Tibial nerve (tissue), 4 donors: Measurements from ENCODE around the gene PRKCE. TPM values are rescaled to one million over a fixed set of nuclear protein-coding genes. Genes with fewer than 3 reads are reported as not detected.

ENCODE experiments used
- DNase-seq, 2 donors: peaks; one replicate each; pipeline ENCODE4 v3.0.0-alpha.2; 2019; ENCODE audit warnings: low spot score in 2 of 2
- H3K27ac ChIP-seq, 4 donors: fragments of 200-600 bp; sonication (generic) in 3 of 4; one replicate each; pipeline ENCODE4 v1.5.1; 2017 to 2019; ENCODE audit warnings: mild to moderate bottlenecking in 1 of 4
- H3K27me3 ChIP-seq, 2 donors: fragments of 200-600 bp; sonication (generic) in 1 of 2; one replicate each; pipeline versions ENCODE4 v1.5.1 to v1.6.0; 2017 to 2019
- H3K36me3 ChIP-seq, 3 donors: fragments of 200-600 bp; sonication (generic); one replicate each; pipeline ENCODE4 v1.5.1; 2018 to 2019
- H3K4me1 ChIP-seq, 4 donors: fragments of 200-600 bp; sonication (generic) in 3 of 4; one replicate each; pipeline ENCODE4 v1.5.1; 2017 to 2019
- H3K4me3 ChIP-seq, 4 donors: fragments of 200-600 bp; sonication (generic) in 3 of 4; one replicate each; pipeline ENCODE4 v1.5.1; 2017 to 2019; ENCODE audit warnings: mild to moderate bottlenecking in 1 of 4, moderate library complexity in 1 of 4
- H3K9me3 ChIP-seq, 4 donors: fragments of 200-600 bp; sonication (generic) in 3 of 4; one replicate each; pipeline ENCODE4 v1.5.1; 2017 to 2019
- CTCF ChIP-seq, 5 experiments: fragments of 200-600 bp in 3 of 5; fragments of 450-650 bp in 2 of 5; sonication (generic) in 3 of 5; IDR thresholded peaks; one replicate each; pipeline ENCODE4 v1.5.1; 2016 to 2019; ENCODE audit warnings: antibody characterized with exemption in 5 of 5, mild to moderate bottlenecking in 3 of 5, moderate library complexity in 2 of 5
- EP300 ChIP-seq, 2 donors: sonication (generic); formaldehyde crosslinking; IDR thresholded peaks; one replicate each; pipeline ENCODE4 v1.6.1; 2017; ENCODE audit warnings: antibody characterized with exemption in 2 of 2, mild to moderate bottlenecking in 1 of 2
- POLR2A ChIP-seq, 2 donors: fragments of 450-650 bp; IDR thresholded peaks; one replicate each; pipeline ENCODE4 v1.6.1; 2017; ENCODE audit warnings: antibody characterized with exemption in 2 of 2, mild to moderate bottlenecking in 2 of 2, moderate library complexity in 2 of 2
- WGBS, 2 donors: methylation state at CpG; one replicate each; pipeline ENCODE4 v1.1.5; 2018; 5-methylcytosine and 5-hydroxymethylcytosine counted together
- total RNA-seq, 4 donors: library from RNA; depleted of rRNA; stranded (reverse); fragments of >200 nt; gene quantifications; one replicate each; pipeline ENCODE4 v1.1.0, GENCODE V29; 2016

Gene PRKCE
- total RNA-seq, 4 donors from 2014 or later, result 14.4 to 22.4 (median 17.9) TPM

GRCh38 chr2:45890819-45891218 is 239.3 kb downstream of the PRKCE start:
- no peak for DNase-seq
- H3K9me3 ChIP-seq, result no peaks in the 10 kb centered on the region
- peak overlapping the region in 3 of 4 donors; percentile 41 to 68 (median 55) for H3K27ac ChIP-seq
- WGBS, 2 donors, result 82 to 83% methylated on average over 5 of the region's 5 CpGs
- H3K4me3 ChIP-seq, result no peak overlapping the region
- H3K36me3 ChIP-seq, result no peaks in the 10 kb centered on the region
- TF ChIP-seq EP300 (IDR thresholded peaks at IDR 0.05) (no peak), POLR2A (IDR thresholded peaks at IDR 0.05) (no peak), CTCF (IDR thresholded peaks at IDR 0.05) (no peak)
- no peaks in the 10 kb centered on the region for H3K27me3 ChIP-seq
- H3K4me1 ChIP-seq, result peaks cover 0 to 83% (median 38%) of the 10 kb centered on the region in 4 donors

- no peak overlapping the region for H3K27ac ChIP-seq
- H3K4me1 ChIP-seq, result peaks cover 0 to 85% (median 33%) of the 10 kb centered on the region in 4 donors
- H3K4me3 ChIP-seq, result no peak overlapping the region
- no peaks in the 10 kb centered on the region for H3K36me3 ChIP-seq
- 83 to 88% methylated on average over 8 of the region's 8 CpGs for WGBS, 2 donors
- no peak for DNase-seq
- no peaks in the 10 kb centered on the region for H3K27me3 ChIP-seq
- TF ChIP-seq EP300 (IDR thresholded peaks at IDR 0.05) (no peak), POLR2A (IDR thresholded peaks at IDR 0.05) (no peak), CTCF (IDR thresholded peaks at IDR 0.05) (no peak)
- H3K9me3 ChIP-seq, result no peaks in the 10 kb centered on the region
These were observed 240.4 kb downstream of the PRKCE start for GRCh38 chr2:45891719-45892424.

GRCh38 chr2:45892425-45892745 is 240.9 kb downstream of the PRKCE start:
- no peaks in the 10 kb centered on the region for H3K9me3 ChIP-seq
- no peaks in the 10 kb centered on the region for H3K36me3 ChIP-seq
- H3K4me1 ChIP-seq, result peaks cover 0 to 83% (median 32%) of the 10 kb centered on the region in 4 donors
- WGBS, 2 donors, result 62 to 66% methylated on average over 3 of the region's 3 CpGs
- TF ChIP-seq CTCF (IDR thresholded peaks at IDR 0.05) (no peak), POLR2A (IDR thresholded peaks at IDR 0.05) (no peak)
- H3K27me3 ChIP-seq, result no peaks in the 10 kb centered on the region
- no peak for DNase-seq
- no peak overlapping the region for H3K4me3 ChIP-seq
- no peak overlapping the region for H3K27ac ChIP-seq

GRCh38 chr2:45892757-45893156 is 241.3 kb downstream of the PRKCE start:
- WGBS, 2 donors, result 27 to 48% methylated on average over 7 of the region's 7 CpGs
- no peaks in the 10 kb centered on the region for H3K27me3 ChIP-seq
- no peak overlapping the region for H3K27ac ChIP-seq
- H3K4me3 ChIP-seq, result no peak overlapping the region
- DNase-seq, result no peak
- H3K36me3 ChIP-seq, result no peaks in the 10 kb centered on the region
- H3K9me3 ChIP-seq, result no peaks in the 10 kb centered on the region
- no peak for TF ChIP-seq CTCF (IDR thresholded peaks at IDR 0.05)
- TF ChIP-seq EP300 (IDR thresholded peaks at IDR 0.05), result no peak
- TF ChIP-seq POLR2A (IDR thresholded peaks at IDR 0.05), result no peak
- peaks cover 0 to 80% (median 31%) of the 10 kb centered on the region in 4 donors for H3K4me1 ChIP-seq

- DNase-seq, result no peak
- TF ChIP-seq POLR2A (IDR thresholded peaks at IDR 0.05), result no peak
- TF ChIP-seq CTCF (IDR thresholded peaks at IDR 0.05), result no peak
- no peak for TF ChIP-seq EP300 (IDR thresholded peaks at IDR 0.05)
- Histone ChIP-seq H3K27ac (no peak overlapping the region), H3K4me1 (peaks cover 0 to 79% (median 30%) of the 10 kb centered on the region in 4 donors), H3K4me3 (no peak overlapping the region), H3K9me3 (no peaks in the 10 kb centered on the region), H3K36me3 (no peaks in the 10 kb centered on the region), H3K27me3 (no peaks in the 10 kb centered on the region)
- WGBS, 2 donors, result 96 to 97% methylated on average over 4 of the region's 4 CpGs
These were observed 242.7 kb downstream of the PRKCE start for GRCh38 chr2:45894211-45894610.
